DOHH2 (cell line): Measurements from ENCODE around the gene SMARCD3.

ENCODE experiments used
- H3F3A ChIP-seq: fragments of 200-600 bp; sonication (generic), shearing (Covaris generic); 2 replicates; pipeline ENCODE4 v1.6.0; 2016; ENCODE audit warnings: antibody characterized with exemption, mild to moderate bottlenecking; ENCODE audit not compliant: control insufficient read depth, insufficient read depth
- H3K27ac ChIP-seq: fragments of 200-600 bp; sonication (generic); 2 replicates; pipeline ENCODE4 v1.5.1; 2014; ENCODE audit warnings: low read depth, mild to moderate bottlenecking, low read length, moderate library complexity
- H3K27me3 ChIP-seq: fragments of 200-600 bp; sonication (generic); 2 replicates; pipeline ENCODE4 v1.6.1; 2014; ENCODE audit warnings: mild to moderate bottlenecking, low read length, mixed read lengths; ENCODE audit not compliant: control insufficient read depth
- H3K36me3 ChIP-seq: fragments of 200-600 bp; sonication (generic); 2 replicates; pipeline ENCODE4 v1.6.1; 2014; ENCODE audit warnings: mild to moderate bottlenecking, low read length, moderate library complexity, mixed read lengths; ENCODE audit not compliant: control insufficient read depth
- H3K4me1 ChIP-seq: fragments of 200-600 bp; sonication (generic); 2 replicates; pipeline ENCODE4 v1.6.1; 2014; ENCODE audit warnings: mild to moderate bottlenecking, low read length, mixed read lengths; ENCODE audit not compliant: control insufficient read depth
- H3K4me2 ChIP-seq: fragments of 200-600 bp; sonication (generic); 2 replicates; pipeline ENCODE4 v1.6.0; 2014; ENCODE audit warnings: mild to moderate bottlenecking, low read length, moderate library complexity
- H3K4me3 ChIP-seq: fragments of 200-600 bp; sonication (generic); 2 replicates; pipeline ENCODE4 v1.5.1; 2014; ENCODE audit warnings: mild to moderate bottlenecking, low read length, mixed read lengths
- H3K79me2 ChIP-seq: fragments of 200-600 bp; sonication (generic); 2 replicates; pipeline ENCODE4 v1.6.1; 2014; ENCODE audit warnings: mild to moderate bottlenecking, low read length, mixed read lengths; ENCODE audit not compliant: control insufficient read depth
- H3K9me2 ChIP-seq: fragments of 200-600 bp; sonication (generic); replicated peaks from 2 replicates; pipeline ENCODE4 v1.6.1; 2014; ENCODE audit warnings: mild to moderate bottlenecking, low read length, mixed read lengths; ENCODE audit not compliant: control insufficient read depth
- H3K9me3 ChIP-seq: fragments of 200-600 bp; sonication (generic); 2 replicates; pipeline ENCODE4 v1.6.1; 2014; ENCODE audit warnings: antibody characterized with exemption, low read length, mixed read lengths; ENCODE audit not compliant: control insufficient read depth, insufficient read depth
- H4K20me1 ChIP-seq: fragments of 200-600 bp; sonication (generic); 2 replicates; pipeline ENCODE4 v1.6.0; 2014; ENCODE audit warnings: low read depth, mild to moderate bottlenecking, antibody characterized with exemption, low read length, moderate library complexity; ENCODE audit not compliant: control insufficient read depth, insufficient read depth
- CTCF ChIP-seq: fragments of 200-600 bp; sonication (generic); IDR thresholded peaks from one replicate; pipeline ENCODE4 v1.5.1; 2014; ENCODE audit warnings: antibody characterized with exemption, mild to moderate bottlenecking, low read depth, low read length; ENCODE audit not compliant: poor library complexity, severe bottlenecking
- EZH2phosphoT487 ChIP-seq: fragments of 200-600 bp; sonication (generic); IDR thresholded peaks from 2 replicates; pipeline ENCODE4 v1.6.1; 2017; ENCODE audit warnings: borderline replicate concordance, mild to moderate bottlenecking, antibody characterized with exemption, low read length, moderate library complexity, mixed read lengths

Gene SMARCD3

GRCh38 chr7:151243408-151244195, 4.9 kb downstream of the SMARCD3 start:
- no peaks in the 10 kb centered on the region for H3K9me2 ChIP-seq
- peaks cover 45% of the 10 kb centered on the region for H3K27me3 ChIP-seq
- no peaks in the 10 kb centered on the region for H3K9me3 ChIP-seq
- H3F3A ChIP-seq: no peaks in the 10 kb centered on the region
- peak overlapping the region; percentile 19 for H3K4me3 ChIP-seq
- H3K4me1 ChIP-seq: peaks cover 39% of the 10 kb centered on the region
- TF ChIP-seq EZH2phosphoT487 (no peak), CTCF (no peak)
- peak overlapping the region; percentile 54 for H3K4me2 ChIP-seq
- no peak overlapping the region for H3K27ac ChIP-seq
- peaks cover 10% of the 10 kb centered on the region; the same call in 1 of the 2 replicates for H4K20me1 ChIP-seq
- H3K79me2 ChIP-seq: no peaks in the 10 kb centered on the region
- H3K36me3 ChIP-seq: no peaks in the 10 kb centered on the region; the same call in 1 of the 2 replicates

GRCh38 chr7:151243045-151243349, 5.5 kb downstream of the SMARCD3 start:
- H3K9me2 ChIP-seq: no peaks in the 10 kb centered on the region
- no peak for TF ChIP-seq CTCF
- no peak for TF ChIP-seq EZH2phosphoT487
- peak overlapping the region; percentile 54 for H3K4me2 ChIP-seq
- peaks cover 38% of the 10 kb centered on the region for H3K4me1 ChIP-seq
- H3K4me3 ChIP-seq: peak overlapping the region; percentile 19; the same call in 1 of the 2 replicates
- H3F3A ChIP-seq: no peaks in the 10 kb centered on the region
- peaks cover 8% of the 10 kb centered on the region; the same call in 1 of the 2 replicates for H4K20me1 ChIP-seq
- H3K27ac ChIP-seq: no peak overlapping the region
- H3K9me3 ChIP-seq: no peaks in the 10 kb centered on the region
- peaks cover 6% of the 10 kb centered on the region; the same call in 1 of the 2 replicates for H3K36me3 ChIP-seq
- no peaks in the 10 kb centered on the region for H3K79me2 ChIP-seq
- peaks cover 40% of the 10 kb centered on the region for H3K27me3 ChIP-seq

DNA sequence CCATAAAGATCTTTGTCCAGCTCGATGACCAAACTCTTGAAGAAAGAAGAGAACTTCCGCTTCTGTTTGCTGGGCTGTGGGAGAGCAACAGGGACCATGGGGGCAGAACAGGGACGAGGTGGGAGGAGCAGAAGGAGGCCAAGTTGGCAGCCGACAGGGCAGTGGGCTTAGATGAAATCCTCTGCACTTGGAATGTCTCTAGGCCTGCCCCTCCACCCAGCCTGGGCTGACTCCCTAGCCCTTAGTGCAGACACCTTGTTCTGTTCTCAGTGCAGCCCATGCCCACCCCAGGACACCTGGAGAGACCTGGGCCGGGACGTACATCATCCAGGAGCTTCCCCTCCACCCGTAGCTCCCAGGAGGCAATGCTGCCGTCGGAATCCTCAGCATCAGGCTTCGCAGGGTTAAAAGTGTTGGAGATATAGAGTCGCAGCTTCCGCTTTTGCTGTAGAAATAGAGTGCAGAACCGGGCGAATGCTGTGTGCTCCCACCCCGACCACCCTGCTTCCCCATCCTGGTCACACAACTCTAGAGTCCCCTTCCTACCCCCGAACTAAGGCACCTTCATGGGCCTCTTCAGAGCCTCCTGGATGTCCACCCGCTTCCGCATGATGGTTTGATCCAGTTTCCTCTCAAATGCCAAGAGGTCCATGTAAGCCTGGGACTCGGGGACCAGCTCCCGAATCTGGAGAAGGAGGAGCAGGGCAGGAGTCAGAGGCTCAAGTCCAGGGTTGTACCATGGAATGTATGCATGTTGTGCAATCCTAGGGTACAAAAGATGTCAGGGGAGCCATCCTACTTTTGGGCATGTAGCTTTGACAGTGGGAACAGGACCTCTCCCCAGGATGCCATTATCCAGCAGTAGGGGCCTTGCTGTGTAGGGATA, 6.1 kb downstream of the SMARCD3 start:
- peaks cover 34% of the 10 kb centered on the region for H3K27me3 ChIP-seq
- TF ChIP-seq CTCF (no peak), EZH2phosphoT487 (no peak)
- H3K36me3 ChIP-seq: peaks cover 12% of the 10 kb centered on the region; the same call in 1 of the 2 replicates
- no peak overlapping the region for H3K27ac ChIP-seq
- no peaks in the 10 kb centered on the region for H3K9me2 ChIP-seq
- no peak overlapping the region for H3K4me2 ChIP-seq
- no peaks in the 10 kb centered on the region for H3F3A ChIP-seq
- no peak overlapping the region for H3K4me3 ChIP-seq
- no peaks in the 10 kb centered on the region for H3K9me3 ChIP-seq
- H4K20me1 ChIP-seq: peaks cover 8% of the 10 kb centered on the region; the same call in 1 of the 2 replicates
- H3K4me1 ChIP-seq: peaks cover 37% of the 10 kb centered on the region
- no peaks in the 10 kb centered on the region for H3K79me2 ChIP-seq
